GM12891 (cell line): Measurements from ENCODE around the gene CD164.

Source experiments
- DNase-seq: peaks from one replicate; pipeline ENCODE4 v3.0.0; 2011; ENCODE audit warnings: low spot score; ENCODE audit not compliant: insufficient read length
- FAIRE-seq: peaks from 2 replicates; lab custom pipeline; 2011; peaks lifted over from hg19 to GRCh38; lab: Jason Lieb, UNC
- PAX5 ChIP-seq: IDR thresholded peaks from 2 replicates; pipeline ENCODE4 v1.6.1; 2011; ENCODE audit warnings: low read length, moderate library complexity, mild to moderate bottlenecking; ENCODE audit not compliant: insufficient read depth, severe bottlenecking
- POLR2A ChIP-seq: IDR thresholded peaks from 2 replicates; pipeline ENCODE4 v1.6.1; 2011; ENCODE audit warnings: low read depth, low read length, control low read depth
- POLR2AphosphoS5 ChIP-seq: IDR thresholded peaks from 2 replicates; pipeline ENCODE4 v1.6.1; 2011; ENCODE audit warnings: low read depth, low read length, control low read depth
- POU2F2 ChIP-seq: IDR thresholded peaks from 2 replicates; pipeline ENCODE4 v1.6.1; 2011; ENCODE audit warnings: low read depth, mild to moderate bottlenecking, control low read depth, low read length, moderate library complexity
- SPI1 ChIP-seq: IDR thresholded peaks from 2 replicates; pipeline ENCODE4 v1.6.1; 2011; ENCODE audit warnings: low read depth, low read length, control low read depth
- TAF1 ChIP-seq: IDR thresholded peaks from 2 replicates; pipeline ENCODE4 v1.6.1; 2011; ENCODE audit warnings: low read depth, low read length, control low read depth

The CD164 gene

DNA sequence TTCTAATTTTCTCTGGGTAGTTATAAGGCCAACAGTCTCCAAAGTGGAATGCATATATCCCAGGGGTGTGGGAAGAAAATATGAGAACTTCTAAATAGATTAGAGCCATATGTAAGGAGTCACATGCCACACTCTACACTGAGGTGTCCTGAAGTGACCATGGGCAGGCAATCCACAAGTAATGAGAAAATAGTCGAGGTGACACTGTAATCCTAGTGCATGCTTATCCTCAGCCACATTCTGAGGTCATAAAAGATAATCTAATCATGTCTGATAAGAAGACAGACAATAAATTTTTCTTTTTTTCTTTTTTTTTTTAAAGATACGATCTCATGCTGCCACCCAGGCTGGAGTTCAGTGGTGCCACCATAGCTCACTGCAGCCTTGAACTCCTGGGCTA is 62.2 kb downstream of the CD164 start:
- TF ChIP-seq POU2F2, result no peak
- no peak for DNase-seq
- no peak for FAIRE-seq

DNA sequence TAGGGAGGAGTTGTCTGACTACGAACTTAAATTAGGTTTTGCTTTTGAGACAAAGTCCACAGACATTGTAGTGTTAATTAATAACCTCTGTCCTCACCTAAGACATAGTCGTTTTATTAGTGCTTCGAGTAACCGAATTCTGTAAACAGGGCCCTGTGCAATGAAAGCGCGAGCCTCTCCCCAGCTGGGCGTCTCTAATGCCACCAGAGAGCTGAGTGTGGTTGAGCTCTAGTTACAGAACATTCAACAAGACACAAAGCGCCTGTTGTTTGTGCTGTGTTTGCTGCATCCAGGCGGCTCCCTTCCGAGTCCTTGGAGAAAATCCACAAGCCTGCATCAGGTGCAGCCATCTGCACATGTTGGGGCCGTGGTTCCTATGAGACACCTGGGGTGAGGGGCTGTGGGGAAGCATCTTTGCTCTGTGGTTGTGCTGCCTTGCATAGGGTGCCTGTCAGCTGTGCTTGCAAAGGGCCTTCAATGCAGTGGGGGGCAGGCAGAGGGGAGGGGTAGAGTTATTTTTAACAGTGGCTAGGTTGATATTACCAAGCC is 63.9 kb downstream of the CD164 start:
- no peak for DNase-seq
- no peak for FAIRE-seq
- TF ChIP-seq POLR2AphosphoS5 (no peak), PAX5 (no peak), POU2F2 (no peak), POLR2A (no peak), SPI1 (no peak), TAF1 (no peak)

DNA sequence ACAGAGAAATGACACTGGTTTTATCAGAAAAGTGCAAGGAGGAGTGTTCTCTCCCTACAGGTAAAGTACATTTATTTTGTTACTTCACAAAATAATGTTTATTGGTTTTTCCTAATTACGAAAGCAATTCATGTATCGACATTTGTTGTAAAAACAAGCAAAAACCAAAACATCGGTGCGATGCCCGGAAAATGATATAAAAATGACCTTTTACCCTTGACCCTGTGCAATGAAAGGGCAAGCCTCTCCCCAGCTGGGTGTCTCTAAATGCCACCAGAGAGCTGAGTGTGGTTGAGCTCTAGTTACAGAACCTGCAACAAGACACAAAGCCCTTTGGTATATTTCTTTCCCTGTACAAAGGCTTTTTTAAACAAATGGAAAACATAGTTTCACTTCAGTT is 65.4 kb downstream of the CD164 start:
- TF ChIP-seq POLR2A, result no peak
- TF ChIP-seq SPI1, result no peak
- TF ChIP-seq POLR2AphosphoS5, result no peak
- TF ChIP-seq PAX5, result no peak
- TF ChIP-seq TAF1, result no peak
- TF ChIP-seq POU2F2, result no peak
- no peak for DNase-seq
- no peak for FAIRE-seq
